BE2C (cell line): ENCODE results near the gene NDUFV3.

Experiments
- DNase-seq: peaks from one replicate; pipeline ENCODE4 v3.0.0-alpha.2; 2020
- H3K27me3 ChIP-seq: fragments of 250-450 bp; sonication (Bioruptor Pico); 2 replicates; pipeline ENCODE4 v1.5.1; 2020; ENCODE audit warnings: mild to moderate bottlenecking
- H3K36me3 ChIP-seq: fragments of 250-450 bp; sonication (Bioruptor Pico); 2 replicates; pipeline ENCODE4 v1.5.1; 2020; ENCODE audit warnings: mild to moderate bottlenecking
- H3K4me1 ChIP-seq: fragments of 250-450 bp; sonication (Bioruptor Pico); 2 replicates; pipeline ENCODE4 v1.5.1; 2020
- H3K4me3 ChIP-seq: 2 replicates; pipeline ENCODE4 v1.5.1; 2011; ENCODE audit warnings: low read depth, low read length
- H3K9me3 ChIP-seq: fragments of 250-450 bp; sonication (Bioruptor Pico); 2 replicates; pipeline ENCODE4 v1.5.1; 2020
- TF ChIP-seq, protein P1 (sequence below): IDR thresholded peaks from 2 replicates; pipeline ENCODE4 v1.5.1; 2012; ENCODE audit warnings: mild to moderate bottlenecking, low read depth, low read length

Gene NDUFV3

GRCh38 chr21:42855937-42856335, 37.2 kb upstream of the NDUFV3 start:
- Histone ChIP-seq H3K9me3 (no peaks in the 10 kb centered on the region), H3K4me3 (no peak overlapping the region), H3K4me1 (no peaks in the 10 kb centered on the region), H3K27me3 (no peaks in the 10 kb centered on the region), H3K36me3 (peaks cover 99% of the 10 kb centered on the region)
- TF ChIP-seq, protein P1, sequence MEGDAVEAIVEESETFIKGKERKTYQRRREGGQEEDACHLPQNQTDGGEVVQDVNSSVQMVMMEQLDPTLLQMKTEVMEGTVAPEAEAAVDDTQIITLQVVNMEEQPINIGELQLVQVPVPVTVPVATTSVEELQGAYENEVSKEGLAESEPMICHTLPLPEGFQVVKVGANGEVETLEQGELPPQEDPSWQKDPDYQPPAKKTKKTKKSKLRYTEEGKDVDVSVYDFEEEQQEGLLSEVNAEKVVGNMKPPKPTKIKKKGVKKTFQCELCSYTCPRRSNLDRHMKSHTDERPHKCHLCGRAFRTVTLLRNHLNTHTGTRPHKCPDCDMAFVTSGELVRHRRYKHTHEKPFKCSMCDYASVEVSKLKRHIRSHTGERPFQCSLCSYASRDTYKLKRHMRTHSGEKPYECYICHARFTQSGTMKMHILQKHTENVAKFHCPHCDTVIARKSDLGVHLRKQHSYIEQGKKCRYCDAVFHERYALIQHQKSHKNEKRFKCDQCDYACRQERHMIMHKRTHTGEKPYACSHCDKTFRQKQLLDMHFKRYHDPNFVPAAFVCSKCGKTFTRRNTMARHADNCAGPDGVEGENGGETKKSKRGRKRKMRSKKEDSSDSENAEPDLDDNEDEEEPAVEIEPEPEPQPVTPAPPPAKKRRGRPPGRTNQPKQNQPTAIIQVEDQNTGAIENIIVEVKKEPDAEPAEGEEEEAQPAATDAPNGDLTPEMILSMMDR, result no peak
- no peak for DNase-seq

DNA sequence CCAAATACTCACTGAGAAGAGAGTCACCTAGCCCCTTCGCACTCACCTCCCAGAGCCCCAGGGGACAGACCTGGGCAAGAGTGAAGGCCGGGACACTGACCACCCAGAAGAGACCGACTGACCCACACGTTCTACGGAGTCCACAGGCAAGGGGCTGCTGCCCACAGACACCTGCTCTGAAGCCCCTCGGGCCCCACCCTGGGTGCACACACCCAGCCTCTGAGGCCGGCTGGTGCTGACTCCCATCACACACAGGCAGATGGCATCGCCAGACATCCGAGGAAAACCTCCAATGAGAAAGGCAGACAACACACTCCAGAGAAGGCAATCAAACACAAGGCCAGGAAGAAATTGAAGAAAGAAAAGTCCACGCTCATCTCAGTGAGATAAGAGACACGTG, 35.9 kb upstream of the NDUFV3 start:
- DNase-seq, result no peak
- Histone ChIP-seq H3K4me1 (no peaks in the 10 kb centered on the region), H3K27me3 (no peaks in the 10 kb centered on the region), H3K9me3 (no peaks in the 10 kb centered on the region), H3K36me3 (peaks cover 95% of the 10 kb centered on the region), H3K4me3 (no peak overlapping the region)
- TF ChIP-seq, protein P1, result no peak

- no peak for DNase-seq
- Histone ChIP-seq H3K4me3 (no peak overlapping the region), H3K36me3 (peaks cover 95% of the 10 kb centered on the region), H3K9me3 (no peaks in the 10 kb centered on the region), H3K27me3 (no peaks in the 10 kb centered on the region), H3K4me1 (no peaks in the 10 kb centered on the region)
- TF ChIP-seq, protein P1, result no peak
These were observed 34.8 kb upstream of the NDUFV3 start for GRCh38 chr21:42858185-42858847.

GRCh38 chr21:42858957-42859890, 33.9 kb upstream of the NDUFV3 start:
- Histone ChIP-seq H3K4me1 (no peaks in the 10 kb centered on the region), H3K36me3 (peaks cover 91% of the 10 kb centered on the region), H3K27me3 (no peaks in the 10 kb centered on the region), H3K9me3 (no peaks in the 10 kb centered on the region), H3K4me3 (no peak overlapping the region)
- no peak for DNase-seq
- TF ChIP-seq, protein P1, result no peak

GRCh38 chr21:42859891-42860230, 33.2 kb upstream of the NDUFV3 start:
- TF ChIP-seq, protein P1, result no peak
- H3K4me1 ChIP-seq, result no peaks in the 10 kb centered on the region; the same call in 1 of the 2 replicates
- no peaks in the 10 kb centered on the region for H3K9me3 ChIP-seq
- no peaks in the 10 kb centered on the region for H3K27me3 ChIP-seq
- H3K36me3 ChIP-seq, result peaks cover 91% of the 10 kb centered on the region
- no peak for DNase-seq
- H3K4me3 ChIP-seq, result no peak overlapping the region

- no peak for DNase-seq
- TF ChIP-seq, protein P1, result no peak
- Histone ChIP-seq H3K4me1 (peaks cover 4% of the 10 kb centered on the region; the same call in 1 of the 2 replicates), H3K27me3 (no peaks in the 10 kb centered on the region), H3K4me3 (no peak overlapping the region), H3K9me3 (no peaks in the 10 kb centered on the region), H3K36me3 (peaks cover 91% of the 10 kb centered on the region)
These were observed 32.8 kb upstream of the NDUFV3 start for GRCh38 chr21:42860345-42860744.
